ENCODE results near the gene TSPOAP1.
A peak's percentile ranks its signal among the peaks of the same experiment; 100 is the strongest.

Gene TSPOAP1

DNA sequence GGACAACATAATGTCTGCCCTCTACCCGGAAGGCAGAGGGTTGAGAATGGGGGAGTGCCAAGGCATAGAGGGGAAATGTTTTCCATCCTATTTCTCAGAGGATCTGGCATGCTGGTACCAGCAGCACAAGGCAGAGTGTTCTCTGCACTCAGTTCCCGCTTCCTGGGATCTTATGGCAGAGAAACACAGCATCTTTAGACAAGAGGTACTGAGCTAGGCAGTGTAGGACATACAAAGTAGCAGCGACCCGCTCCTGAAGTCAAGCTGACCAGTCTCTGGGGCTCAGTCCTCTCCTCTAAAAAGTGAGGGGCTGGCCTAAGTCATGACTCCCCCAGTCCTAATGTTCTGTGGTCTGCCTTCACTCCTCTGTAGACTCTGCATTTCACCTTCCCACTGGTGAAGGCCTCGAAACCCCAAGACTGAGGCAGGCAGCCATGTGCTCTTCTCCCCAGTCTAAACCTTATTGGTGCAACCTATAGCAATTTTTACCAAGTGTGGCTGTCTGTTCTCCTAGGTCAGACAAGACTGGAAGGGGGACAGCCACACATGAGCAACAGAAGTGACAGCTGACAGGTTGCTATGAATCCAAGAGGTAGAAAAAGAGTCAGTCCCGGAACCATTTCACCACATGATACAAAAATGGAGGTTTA is 11.3 kb upstream of the TSPOAP1 start:
- no peak for DNase-seq (ENCODE audit: low read depth in 2 of 2)

DNA sequence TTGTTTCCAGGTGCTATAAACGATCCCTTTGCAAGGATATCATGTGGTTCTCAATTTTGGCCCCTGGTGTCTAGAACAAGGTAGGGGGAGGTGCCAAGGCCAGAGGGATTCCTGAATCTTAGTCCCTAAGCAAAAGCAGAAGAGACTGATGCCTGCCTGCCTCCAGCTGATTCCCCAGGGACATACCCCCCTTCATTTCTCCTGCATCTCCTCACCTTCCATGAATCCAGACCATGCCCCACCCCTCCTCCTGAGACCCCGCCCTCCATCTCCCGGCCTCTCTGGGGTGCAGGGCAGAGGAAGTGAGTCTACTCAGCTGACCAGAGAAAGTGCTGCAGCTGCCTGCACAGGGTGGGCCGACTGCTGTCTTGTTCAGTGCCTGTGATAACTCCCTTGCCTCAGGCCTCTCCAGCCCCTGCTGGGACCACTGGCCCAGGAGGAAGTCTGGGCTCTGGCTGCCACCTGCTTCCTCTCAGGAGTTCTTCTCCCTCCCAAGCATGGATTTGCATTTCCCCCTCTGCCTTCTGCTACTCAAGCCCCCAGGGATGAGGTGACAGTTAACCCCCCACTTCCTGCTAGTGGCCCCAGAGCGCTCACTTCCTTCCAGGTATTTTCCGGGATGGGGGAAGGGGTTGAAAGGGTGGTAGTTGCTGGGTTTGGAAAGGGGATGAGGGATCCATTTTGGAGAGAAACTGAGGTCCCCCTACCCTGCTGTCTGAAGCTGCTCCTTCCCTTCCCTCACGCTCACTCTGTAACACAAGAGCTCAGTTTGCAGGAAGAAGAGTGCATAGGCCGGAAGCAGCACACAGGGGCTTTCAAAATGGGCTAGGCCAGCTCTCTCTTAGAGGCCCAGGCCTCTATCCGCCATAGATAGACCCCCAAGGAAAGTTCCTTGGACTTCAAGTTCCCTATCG is 10.5 kb upstream of the TSPOAP1 start:
- DNase-seq (ENCODE audit: low read depth in 2 of 2): peak in 1 of 2 experiments; percentile 91

DNA sequence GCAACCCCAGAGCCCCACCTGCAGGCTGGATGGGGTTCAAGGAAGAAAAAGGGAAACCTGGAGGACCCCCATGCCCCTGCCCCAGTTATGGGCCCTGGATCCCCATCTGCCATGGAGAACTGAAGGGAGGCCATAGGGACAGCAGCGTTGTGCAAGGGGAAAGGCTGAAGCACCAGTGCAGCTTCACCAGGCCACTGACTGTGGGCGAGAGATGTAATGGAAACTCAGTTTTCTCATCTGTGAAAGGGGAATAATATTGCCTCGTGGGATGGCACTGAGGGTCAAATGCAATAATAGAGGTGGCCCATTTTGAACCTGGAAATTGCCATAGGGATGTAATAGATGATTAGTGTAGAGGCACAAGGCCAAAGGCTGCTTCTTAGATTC is 9.9 kb upstream of the TSPOAP1 start:
- peak in 1 of 2 experiments; percentile 35 for DNase-seq (ENCODE audit: low read depth in 2 of 2)

DNA sequence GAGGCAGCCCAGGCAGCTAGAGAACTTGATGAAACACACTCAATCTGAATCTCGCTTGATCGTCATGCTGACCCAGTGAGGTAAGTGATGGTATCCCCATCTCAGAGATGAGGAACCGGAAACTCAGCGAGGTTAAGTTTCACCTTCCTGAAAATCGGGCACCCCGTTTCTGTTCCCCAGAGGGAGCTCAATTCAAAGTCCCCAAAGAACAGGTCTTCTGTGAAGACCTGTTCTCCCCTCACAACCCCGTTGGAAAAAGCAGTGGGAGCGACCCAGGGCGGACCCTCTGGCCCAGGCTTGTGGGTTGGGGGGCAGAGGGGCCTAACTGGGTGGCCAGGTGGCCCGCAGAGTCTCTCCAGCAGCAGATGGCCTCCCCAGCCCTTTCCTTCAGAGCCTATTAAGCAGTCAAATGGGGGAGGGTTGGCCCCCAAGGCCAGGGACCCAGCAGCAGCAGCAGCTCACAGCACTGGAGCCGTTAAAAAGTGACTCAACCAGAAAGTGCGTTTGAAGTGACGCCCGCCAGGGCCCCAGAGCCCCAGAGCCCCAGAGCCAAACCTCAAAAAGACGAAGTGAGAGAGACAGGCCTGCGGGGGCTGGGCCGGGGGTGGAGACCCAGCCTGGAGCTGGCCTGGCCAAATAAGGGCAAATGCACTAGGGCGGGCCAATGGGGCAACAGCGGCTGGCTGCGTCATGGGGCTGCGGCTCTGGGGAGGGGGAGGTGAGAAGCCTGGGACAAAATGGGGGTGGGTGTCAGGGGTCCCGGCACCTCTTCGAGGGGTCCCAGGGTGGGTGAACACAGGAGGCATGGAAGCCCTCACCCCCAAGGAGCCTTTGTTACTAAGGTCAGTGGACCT is 9.2 kb upstream of the TSPOAP1 start:
- DNase-seq (ENCODE audit: low read depth in 2 of 2): peak; percentile 89 to 92

DNA sequence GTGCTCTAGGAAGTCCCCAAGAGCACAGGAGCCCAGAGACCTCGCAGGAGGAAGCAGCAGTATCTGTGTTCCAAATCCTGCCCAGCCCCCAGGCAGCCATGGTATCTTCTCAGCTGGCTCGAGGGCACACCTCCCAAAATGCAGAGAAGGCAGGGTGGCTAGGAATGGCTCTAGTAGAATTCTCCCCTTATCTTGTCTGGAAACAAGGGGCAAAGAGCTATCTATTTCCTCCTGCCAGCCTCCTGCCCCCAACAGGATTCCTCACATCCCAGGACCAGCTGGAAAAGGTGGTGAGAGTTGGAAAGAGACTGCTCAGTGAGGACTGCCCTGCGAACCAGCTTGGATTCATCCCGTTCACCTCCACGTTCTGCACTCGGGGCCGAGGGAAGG is 8.6 kb upstream of the TSPOAP1 start:
- peak in 1 of 2 experiments; percentile 49 for DNase-seq (ENCODE audit: low read depth in 2 of 2)

DNA sequence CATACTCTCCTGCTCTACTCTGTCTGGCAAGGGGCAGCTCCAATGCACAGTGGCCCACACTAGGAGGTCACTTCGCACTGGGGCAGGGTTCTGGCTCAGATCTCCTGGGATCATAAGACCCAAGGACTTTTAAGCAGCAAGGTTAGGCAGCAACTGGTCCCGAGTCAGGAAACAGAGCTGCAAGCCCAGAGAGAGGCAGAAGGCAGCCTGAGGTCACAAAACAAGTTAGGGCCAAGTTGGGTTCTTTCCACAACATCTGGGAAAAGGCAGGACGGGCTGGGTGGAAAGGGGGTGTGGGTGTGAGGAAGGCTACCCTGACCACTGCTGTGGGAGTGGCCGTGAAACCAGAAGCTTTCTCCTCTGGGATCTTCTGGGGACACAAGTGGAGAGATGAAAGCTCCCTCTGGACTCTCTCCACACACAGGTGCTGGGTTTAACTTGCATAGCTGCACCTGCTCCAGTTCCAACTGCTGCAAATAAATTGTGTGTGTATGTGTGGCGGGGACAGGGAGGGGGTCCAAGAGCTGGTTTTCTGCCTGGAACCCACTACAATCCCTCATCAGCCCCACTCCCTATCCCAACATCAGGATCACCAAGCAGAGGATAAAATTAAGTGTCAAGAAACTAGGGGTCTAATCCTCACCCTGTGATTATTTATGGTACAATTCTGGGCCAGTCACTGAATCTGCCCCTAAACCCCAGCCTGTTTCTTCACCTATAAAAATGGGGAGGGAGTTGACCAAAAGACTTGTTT is 8.0 kb upstream of the TSPOAP1 start:
- DNase-seq (ENCODE audit: low read depth in 2 of 2): peak in 1 of 2 experiments; percentile 35

DNA sequence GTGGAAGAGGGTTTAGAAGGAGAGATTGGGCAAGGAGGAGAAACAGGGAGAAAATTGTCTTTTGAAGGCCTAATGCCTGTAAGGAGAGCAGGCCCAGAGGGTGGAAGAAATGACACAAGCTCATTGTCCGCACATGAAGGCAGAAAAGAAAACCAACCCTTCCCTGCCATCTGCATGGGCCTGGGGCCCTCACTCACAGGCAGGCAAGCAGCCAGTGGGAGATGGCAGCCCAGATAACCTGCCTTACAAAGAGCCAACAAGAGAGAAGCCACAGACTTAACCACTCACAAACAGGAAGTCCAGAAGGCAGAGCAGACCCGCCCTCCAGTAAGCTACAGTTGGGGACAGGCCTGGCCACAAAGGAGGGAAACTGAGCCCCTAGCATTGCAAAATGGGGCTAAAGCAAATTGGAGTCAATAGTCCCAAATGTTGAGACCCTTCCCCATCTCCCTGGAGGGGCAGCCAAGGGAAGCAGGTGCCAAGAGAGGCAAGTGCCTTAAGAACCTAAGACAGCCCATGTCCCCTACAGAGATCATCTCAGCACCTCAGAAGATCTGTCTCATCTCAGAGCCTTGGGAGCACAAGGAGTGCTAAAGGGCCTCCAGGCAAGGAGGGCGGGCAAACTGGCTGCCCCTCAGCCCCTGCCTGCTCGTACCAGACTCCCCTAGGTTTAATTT is 7.3 kb upstream of the TSPOAP1 start:
- DNase-seq (ENCODE audit: low read depth in 2 of 2): peak in 1 of 2 experiments; percentile 68

DNA sequence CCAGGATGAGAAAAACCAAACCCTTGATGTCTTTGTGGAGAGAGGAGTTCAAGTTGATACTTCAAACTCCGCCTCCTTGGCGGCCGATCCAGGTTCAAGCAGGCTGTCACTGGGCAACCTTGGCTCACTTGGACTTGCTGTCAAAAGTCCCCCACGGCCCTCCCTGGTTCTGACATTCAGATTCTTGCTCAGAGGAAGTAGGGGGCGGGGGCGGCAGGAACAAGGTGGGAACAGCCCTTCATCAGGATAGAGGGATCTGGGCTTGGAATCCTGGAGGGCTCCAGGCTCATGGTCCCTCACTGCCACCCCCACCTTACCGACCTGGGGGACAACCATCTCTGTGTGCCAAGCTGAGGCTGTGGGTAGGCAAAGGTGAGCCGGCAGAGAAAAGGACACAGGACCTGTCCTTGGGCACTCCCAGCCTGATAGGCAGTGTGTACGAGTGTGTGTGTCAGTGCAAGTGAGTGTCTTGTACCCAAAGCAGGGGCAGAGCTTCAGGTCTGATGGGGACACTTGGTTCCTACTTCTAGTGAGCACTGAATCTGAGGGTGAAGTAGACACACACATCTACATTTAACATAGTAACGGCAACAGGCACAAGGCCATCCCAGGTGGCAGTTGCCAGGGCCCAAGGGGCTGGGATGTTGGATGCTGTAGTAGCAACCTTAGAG is 6.6 kb upstream of the TSPOAP1 start:
- peak in 1 of 2 experiments; percentile 67 for DNase-seq (ENCODE audit: low read depth in 2 of 2)

DNA sequence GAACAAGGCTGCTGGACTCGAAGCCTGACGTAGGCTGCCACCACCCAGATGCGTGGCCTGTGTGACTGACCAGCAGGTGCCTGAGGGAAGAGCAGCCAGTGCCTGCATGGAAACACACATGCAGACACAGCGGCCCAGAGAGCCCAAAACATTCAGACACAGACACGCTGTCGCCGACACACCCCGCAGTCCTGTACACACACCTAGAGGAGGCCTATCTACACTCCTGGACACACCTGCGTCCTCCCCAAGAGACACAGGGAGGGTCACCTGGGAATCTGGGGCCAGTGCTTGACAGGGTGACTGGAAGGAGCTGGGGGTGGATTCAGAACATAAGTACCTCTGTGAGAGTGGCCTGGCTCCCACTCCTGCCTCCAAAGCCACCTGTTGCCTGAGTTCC is 6.1 kb upstream of the TSPOAP1 start:
- peak in 1 of 2 experiments; percentile 32 for DNase-seq (ENCODE audit: low read depth in 2 of 2)

DNA sequence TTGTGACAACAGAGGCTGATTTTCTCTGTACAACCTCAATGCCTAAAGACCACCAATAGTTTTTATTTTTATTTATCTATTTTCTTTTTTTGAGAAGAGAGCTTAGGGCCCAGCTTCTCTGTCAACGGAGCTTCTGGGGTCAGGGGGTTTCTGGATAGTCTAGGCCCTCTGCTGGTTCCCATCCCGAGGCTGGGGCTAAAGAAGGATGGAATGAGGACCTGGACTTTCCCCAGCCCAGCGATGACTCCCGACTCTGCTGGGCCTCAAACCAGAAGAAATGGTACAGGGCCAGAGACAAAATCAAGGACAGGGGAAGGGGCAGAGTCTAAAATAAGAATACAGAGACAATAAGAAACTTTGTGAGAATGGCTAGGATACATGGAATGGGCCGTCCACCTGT is 5.7 kb upstream of the TSPOAP1 start:
- no peak for DNase-seq (ENCODE audit: low read depth in 2 of 2)

DNA sequence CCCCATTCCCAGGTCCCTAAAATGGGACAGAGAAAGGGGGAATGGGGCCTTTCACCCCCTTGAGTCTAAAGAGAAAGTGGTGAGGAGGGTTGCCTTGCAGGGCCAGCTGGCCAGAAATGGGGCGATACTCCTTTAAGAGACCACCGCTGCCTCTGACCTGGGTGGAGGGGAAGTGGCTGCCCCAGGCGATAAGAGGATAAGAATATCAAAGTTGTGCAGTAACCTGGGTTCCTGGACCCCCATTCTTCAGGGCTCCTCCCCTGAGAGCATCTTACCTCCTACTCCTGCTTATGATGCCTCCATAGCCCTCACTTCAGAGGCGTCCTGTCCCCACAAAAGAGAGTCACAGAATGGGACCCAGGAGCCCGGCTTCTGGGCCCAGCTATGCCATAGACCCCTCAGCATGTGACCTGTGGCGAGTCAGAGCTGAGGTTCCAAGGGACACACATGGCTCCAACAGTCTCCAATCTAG is 5.2 kb upstream of the TSPOAP1 start:
- DNase-seq (ENCODE audit: low read depth in 2 of 2): peak in 1 of 2 experiments; percentile 26

DNA sequence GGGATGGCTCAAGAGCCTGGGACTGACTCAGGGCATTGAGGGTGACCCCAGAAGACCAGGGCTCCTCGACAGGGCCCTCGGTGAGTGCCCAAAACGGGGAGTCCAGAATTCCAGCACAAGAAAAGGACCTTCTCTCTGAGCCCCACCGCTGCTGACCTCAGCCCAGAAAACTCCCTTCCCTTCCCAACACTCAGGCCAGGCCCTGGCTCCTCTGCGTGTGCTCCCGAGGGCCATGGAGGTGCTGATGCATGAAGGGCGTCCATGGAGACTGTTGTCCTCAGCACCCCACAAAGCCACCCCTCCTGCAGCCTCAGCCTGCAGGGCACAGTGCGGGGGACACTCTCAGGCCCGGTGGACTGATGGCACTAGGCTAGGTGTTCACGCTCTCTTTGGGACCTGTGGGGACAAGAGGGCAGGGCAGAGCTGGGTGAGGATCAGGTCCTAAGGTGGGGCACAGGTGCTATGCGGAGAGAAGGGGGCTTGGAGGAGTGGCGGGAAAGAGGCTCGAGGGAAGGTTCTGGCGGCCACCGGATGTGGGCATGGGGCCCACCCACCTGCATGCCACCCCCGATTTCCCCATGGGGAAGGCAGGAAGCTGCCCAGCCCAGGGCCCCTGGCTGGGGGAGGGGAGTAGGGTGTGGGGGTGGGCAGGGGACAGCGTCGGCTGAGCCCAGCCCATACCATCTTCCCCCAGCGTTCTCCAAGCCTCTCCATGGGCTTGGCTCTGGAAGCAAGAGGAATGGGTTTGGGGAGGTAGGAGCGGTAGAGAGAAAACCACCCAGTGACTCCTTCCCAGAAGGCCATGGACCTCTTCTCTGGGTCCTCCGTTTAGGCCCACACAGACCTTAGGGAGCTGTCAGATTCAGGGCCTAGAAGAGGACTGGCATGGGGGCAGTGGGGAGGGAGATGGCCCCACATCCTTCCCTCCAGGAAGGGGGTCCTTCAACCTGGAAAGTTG is 4.5 kb upstream of the TSPOAP1 start:
- DNase-seq (ENCODE audit: low read depth in 2 of 2): peak; percentile 64 to 82

DNA sequence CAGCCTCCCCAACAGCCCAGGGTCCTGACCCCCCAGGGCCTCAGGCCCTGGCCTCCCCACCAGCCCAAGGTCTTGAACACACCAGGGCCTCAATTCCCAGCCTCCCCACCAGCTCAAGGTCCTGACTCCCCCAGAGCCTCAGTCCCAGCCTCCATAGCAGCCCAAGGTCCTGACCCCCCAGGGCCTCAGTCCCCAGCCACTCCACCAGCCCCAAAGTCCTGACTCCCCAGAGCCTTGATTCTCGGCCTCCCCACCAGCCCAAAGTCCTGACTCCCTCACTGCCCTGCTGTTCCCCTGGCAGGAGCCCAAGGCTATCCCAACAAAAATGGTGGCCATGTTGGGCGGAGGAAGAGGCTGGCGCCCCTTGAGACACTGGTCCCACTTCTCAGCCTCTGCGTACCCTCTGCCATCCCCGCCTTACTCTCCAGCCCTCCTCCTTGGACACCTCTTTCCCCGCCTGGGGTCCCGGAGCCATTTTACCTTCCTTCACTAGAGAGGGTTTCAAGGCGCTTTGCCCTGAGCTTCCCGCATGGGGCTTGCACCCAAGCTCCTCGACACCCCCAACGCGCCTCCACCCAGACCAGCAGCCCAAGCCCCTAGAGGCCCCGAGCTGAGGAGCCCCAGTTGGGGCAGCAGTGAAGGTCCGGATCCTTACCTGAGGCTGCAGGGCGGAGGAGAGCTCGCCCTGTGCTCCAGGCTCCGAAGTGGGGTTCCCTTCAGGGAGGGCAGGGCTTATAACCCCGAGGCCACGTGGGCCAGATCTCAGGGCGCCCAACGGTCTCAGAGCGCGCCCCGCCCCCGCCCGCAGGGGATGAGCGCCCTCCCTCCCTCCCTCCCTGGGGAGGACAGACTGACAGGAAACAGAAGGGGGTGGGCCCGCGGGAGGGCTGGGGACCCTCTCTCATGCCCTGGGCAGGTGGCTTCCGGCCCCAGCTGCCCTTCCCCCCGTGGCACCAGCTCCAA is 3.5 kb upstream of the TSPOAP1 start:
- peak; percentile 88 to 89 for DNase-seq (ENCODE audit: low read depth in 2 of 2)

DNA sequence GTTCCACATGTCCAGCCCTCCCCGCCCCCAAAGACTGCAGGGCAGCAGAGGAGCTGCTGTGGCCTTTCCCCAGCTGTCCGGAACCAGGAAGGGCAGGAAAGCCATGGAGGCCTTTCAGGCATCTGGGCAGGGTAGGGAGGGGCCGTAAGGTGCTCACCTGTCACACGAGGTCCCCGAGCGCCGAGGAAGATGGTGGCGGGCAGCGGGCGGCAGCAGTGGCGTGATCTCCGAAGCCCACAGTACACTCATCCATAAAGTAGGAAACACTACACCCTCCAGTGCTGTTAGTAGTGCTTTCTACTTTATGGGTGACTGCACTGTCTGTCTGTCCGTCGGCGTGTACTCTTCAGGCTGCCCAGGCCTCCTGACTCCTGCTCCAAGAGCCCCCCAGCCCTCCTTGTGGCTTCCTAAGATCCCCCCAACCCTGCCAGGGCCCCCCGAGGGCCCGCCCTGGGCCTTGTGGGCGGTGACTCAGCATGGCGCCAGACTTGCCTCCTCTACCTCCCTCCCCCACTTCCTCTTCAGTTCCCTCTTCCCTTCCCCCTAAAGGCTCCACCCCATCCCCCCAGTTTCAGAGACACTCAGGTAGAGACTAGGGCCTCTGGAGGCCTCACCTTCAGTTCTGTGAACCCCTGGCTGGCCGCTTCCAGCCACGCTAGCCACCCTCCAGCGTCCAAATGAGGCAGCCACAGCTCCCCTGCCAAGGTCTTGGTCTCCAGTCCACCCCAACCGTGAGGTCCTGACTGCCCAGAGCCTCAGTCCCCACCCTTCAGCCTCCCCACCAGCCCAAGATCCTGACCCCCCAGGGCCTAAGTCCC is 2.6 kb upstream of the TSPOAP1 start:
- peak; percentile 67 to 74 for DNase-seq (ENCODE audit: low read depth in 2 of 2)

DNA sequence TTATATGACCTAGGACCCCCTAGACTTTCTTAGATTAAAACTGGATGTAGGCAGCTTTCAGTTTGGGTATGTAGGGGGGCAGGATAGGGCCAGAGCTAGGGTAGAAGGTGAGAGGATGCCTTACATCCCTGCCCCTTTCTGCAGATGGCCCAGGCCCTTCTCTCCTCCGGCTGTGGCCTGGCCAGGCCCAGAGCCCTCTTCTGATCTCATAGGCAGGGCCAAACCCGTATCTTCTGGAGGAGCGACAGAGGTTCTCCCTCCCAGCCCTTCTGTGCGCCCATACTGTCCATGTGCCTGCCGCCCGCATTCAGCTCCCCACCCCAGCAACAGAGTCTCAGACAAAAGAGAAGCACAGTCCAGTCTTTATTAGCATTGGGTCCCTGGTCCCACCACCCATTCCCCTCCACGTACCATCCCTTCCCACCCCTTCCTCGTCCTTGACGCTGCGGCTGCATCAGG is 2.0 kb upstream of the TSPOAP1 start:
- DNase-seq (ENCODE audit: low read depth in 2 of 2): peak in 1 of 2 experiments; percentile 54

DNA sequence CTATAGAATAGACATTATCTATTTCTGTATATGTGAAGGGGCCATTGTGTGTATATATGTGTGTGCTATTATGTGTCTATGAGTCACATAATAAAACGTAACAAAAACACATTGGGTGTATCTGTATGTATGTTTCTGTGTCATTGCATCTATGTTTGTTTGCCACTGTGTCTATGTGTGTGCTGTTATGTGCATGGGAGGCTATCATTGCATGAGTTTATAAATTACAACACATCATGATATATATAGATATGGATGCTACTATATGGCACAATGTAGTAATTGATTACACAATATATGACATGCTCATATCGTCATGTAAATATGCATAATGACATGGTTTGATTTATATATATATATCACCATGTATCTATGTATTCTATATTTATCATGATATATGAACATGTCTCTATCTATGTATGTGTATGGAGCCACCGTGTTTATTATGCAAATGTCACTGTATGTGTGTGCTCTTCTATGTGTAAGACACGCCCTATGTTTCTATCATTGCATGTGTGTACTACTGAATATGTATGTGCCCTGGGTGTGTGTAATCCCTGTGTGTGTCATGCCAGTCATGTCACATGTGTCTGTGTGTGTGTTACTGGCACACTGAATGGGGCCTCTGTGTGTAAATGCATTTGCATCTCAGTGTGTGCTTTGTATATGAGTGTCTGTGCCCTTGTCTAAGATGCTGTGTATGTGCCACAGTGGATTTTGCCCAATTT is 1.4 kb upstream of the TSPOAP1 start:
- DNase-seq (ENCODE audit: low read depth in 2 of 2): peak in 1 of 2 experiments; percentile 58

All from stimulated activated CD4-positive, alpha-beta T cell treated with anti-CD3 and anti-CD28 coated beads, Interleukin-12 subunit alpha, Interleukin-12 subunit beta, amount 100 ng/mL, for 24 hours (primary cell).